IPS-18c (cell line): ENCODE measurements around the gene ATG16L1.

Source experiments
- H3K4me3 ChIP-seq: 2 replicates; pipeline ENCODE4 v1.7.0; 2013; ENCODE audit warnings: low read depth, mild to moderate bottlenecking, low read length, moderate library complexity; ENCODE audit not compliant: insufficient read depth
- H3K9me3 ChIP-seq: one replicate; pipeline ENCODE4 v1.6.1; 2013; ENCODE audit warnings: mild to moderate bottlenecking, low read length, moderate library complexity; ENCODE audit not compliant: control insufficient read depth, insufficient read depth

The ATG16L1 gene

GRCh38 chr2:233223059-233223894 lies 28.2 kb upstream of the ATG16L1 start:
- H3K4me3 ChIP-seq = no peak overlapping the region
- H3K9me3 ChIP-seq = peaks cover 2% of the 10 kb centered on the region

- no peak overlapping the region for H3K4me3 ChIP-seq
Measured at GRCh38 chr2:233225230-233226068, 26.0 kb upstream of the ATG16L1 start.

GRCh38 chr2:233226511-233227031 lies 24.9 kb upstream of the ATG16L1 start:
- Histone ChIP-seq H3K9me3 (peaks cover 2% of the 10 kb centered on the region), H3K4me3 (no peak overlapping the region)

More at GRCh38 chr2:233225230-233226068, 26.0 kb upstream of the ATG16L1 start:
- peaks cover 2% of the 10 kb centered on the region for H3K9me3 ChIP-seq

- no peak overlapping the region for H3K4me3 ChIP-seq
- H3K9me3 ChIP-seq = peaks cover 2% of the 10 kb centered on the region
Measured at GRCh38 chr2:233227346-233227978, 24.0 kb upstream of the ATG16L1 start.

- Histone ChIP-seq H3K9me3 (peaks cover 2% of the 10 kb centered on the region), H3K4me3 (no peak overlapping the region)
Measured at GRCh38 chr2:233228376-233228775, 23.1 kb upstream of the ATG16L1 start.

GRCh38 chr2:233233618-233234230 lies 17.7 kb upstream of the ATG16L1 start:
- H3K9me3 ChIP-seq = no peaks in the 10 kb centered on the region
- no peak overlapping the region for H3K4me3 ChIP-seq

GRCh38 chr2:233234264-233234663 lies 17.2 kb upstream of the ATG16L1 start:
- H3K4me3 ChIP-seq = no peak overlapping the region
- H3K9me3 ChIP-seq = no peaks in the 10 kb centered on the region

GRCh38 chr2:233234996-233235395 lies 16.5 kb upstream of the ATG16L1 start:
- Histone ChIP-seq H3K9me3 (no peaks in the 10 kb centered on the region), H3K4me3 (no peak overlapping the region)

GRCh38 chr2:233235977-233236376 lies 15.5 kb upstream of the ATG16L1 start:
- Histone ChIP-seq H3K4me3 (no peak overlapping the region), H3K9me3 (no peaks in the 10 kb centered on the region)

GRCh38 chr2:233236820-233237589 lies 14.5 kb upstream of the ATG16L1 start:
- Histone ChIP-seq H3K4me3 (no peak overlapping the region), H3K9me3 (no peaks in the 10 kb centered on the region)

GRCh38 chr2:233240897-233241296 lies 10.6 kb upstream of the ATG16L1 start:
- no peaks in the 10 kb centered on the region for H3K9me3 ChIP-seq
- no peak overlapping the region for H3K4me3 ChIP-seq

GRCh38 chr2:233241803-233242202 lies 9.7 kb upstream of the ATG16L1 start:
- H3K9me3 ChIP-seq = no peaks in the 10 kb centered on the region
- H3K4me3 ChIP-seq = no peak overlapping the region

GRCh38 chr2:233242231-233242927 lies 9.1 kb upstream of the ATG16L1 start:
- Histone ChIP-seq H3K4me3 (no peak overlapping the region), H3K9me3 (no peaks in the 10 kb centered on the region)

GRCh38 chr2:233243348-233243747 lies 8.1 kb upstream of the ATG16L1 start:
- H3K4me3 ChIP-seq = no peak overlapping the region
- no peaks in the 10 kb centered on the region for H3K9me3 ChIP-seq

GRCh38 chr2:233244818-233245217 lies 6.7 kb upstream of the ATG16L1 start:
- no peaks in the 10 kb centered on the region for H3K9me3 ChIP-seq
- H3K4me3 ChIP-seq = no peak overlapping the region

GRCh38 chr2:233245406-233245805 lies 6.1 kb upstream of the ATG16L1 start:
- H3K9me3 ChIP-seq = no peaks in the 10 kb centered on the region
- no peak overlapping the region for H3K4me3 ChIP-seq
